Thyroid gland (tissue), 4 donors: ENCODE data around the gene SMG9. TPM values are rescaled to one million over a fixed set of nuclear protein-coding genes. Genes with fewer than 3 reads are reported as not detected.
"Not testable (repeated sequence)": the region's sequence is repeated elsewhere in the genome, so short reads cannot be mapped to it uniquely, and the experiment has no call there.

ENCODE experiments used
- DNase-seq, 2 donors: peaks; one replicate each; pipeline ENCODE4 v3.0.0-alpha.2; 2019
- H3K27ac ChIP-seq, 3 donors: fragments of 200-600 bp; sonication (generic); 1 replicate in 2 of 3; 2 replicates in 1 of 3; pipeline ENCODE4 v1.5.1; 2016 to 2019; ENCODE audit warnings: mild to moderate bottlenecking in 1 of 3, moderate library complexity in 1 of 3
- H3K27me3 ChIP-seq: fragments of 200-600 bp; sonication (generic); one replicate; pipeline ENCODE4 v1.5.1; 2019
- H3K36me3 ChIP-seq, 2 donors: fragments of 200-600 bp; sonication (generic); one replicate each; pipeline ENCODE4 v1.5.1; 2016 to 2019
- H3K4me1 ChIP-seq, 2 donors: fragments of 200-600 bp; sonication (generic); one replicate each; pipeline ENCODE4 v1.5.1; 2017 to 2019
- H3K4me3 ChIP-seq, 3 donors: fragments of 200-600 bp; sonication (generic); replicated peaks in 1 of 3; 1 replicate in 2 of 3; 2 replicates in 1 of 3; pipeline ENCODE4 v1.5.1; 2016; ENCODE audit warnings: mild to moderate bottlenecking in 1 of 3
- H3K9me3 ChIP-seq: fragments of 200-600 bp; sonication (generic); one replicate; pipeline ENCODE4 v1.5.1; 2017
- POLR2A ChIP-seq, 2 donors: fragments of 450-650 bp; IDR thresholded peaks; one replicate each; pipeline ENCODE4 v1.6.1; 2017; ENCODE audit warnings: antibody characterized with exemption in 2 of 2, mild to moderate bottlenecking in 2 of 2, moderate library complexity in 1 of 2
- whole genome bisulfite sequencing, 2 donors: methylation state at CpG; one replicate each; pipeline ENCODE4 v1.1.5; 2017; 5-methylcytosine and 5-hydroxymethylcytosine counted together
- intact Hi-C: fragments of 100-400 bp; cut with DNase I; formaldehyde crosslinking; loops from one replicate; pipeline ENCODE4 v1.15.1; 2023
- total RNA-seq, 4 donors: library from RNA; depleted of rRNA; stranded (reverse); fragments of >200 nt; gene quantifications; one replicate each; pipeline ENCODE4 v1.2.3, GENCODE V29; 2016
- TF ChIP-seq, protein P1 (sequence below), 6 experiments: fragments of 200-600 bp in 3 of 6; fragments of 450-650 bp in 3 of 6; sonication (generic) in 3 of 6; IDR thresholded peaks; one replicate each; pipeline ENCODE4 v1.5.1; 2016 to 2019; ENCODE audit warnings: antibody characterized with exemption in 6 of 6, mild to moderate bottlenecking in 2 of 6, inconsistent platforms in 1 of 6, moderate library complexity in 1 of 6

SMG9 gene
- total RNA-seq, 4 donors from 2014 or later: 15.5 to 34.4 (median 18.8) TPM

DNA sequence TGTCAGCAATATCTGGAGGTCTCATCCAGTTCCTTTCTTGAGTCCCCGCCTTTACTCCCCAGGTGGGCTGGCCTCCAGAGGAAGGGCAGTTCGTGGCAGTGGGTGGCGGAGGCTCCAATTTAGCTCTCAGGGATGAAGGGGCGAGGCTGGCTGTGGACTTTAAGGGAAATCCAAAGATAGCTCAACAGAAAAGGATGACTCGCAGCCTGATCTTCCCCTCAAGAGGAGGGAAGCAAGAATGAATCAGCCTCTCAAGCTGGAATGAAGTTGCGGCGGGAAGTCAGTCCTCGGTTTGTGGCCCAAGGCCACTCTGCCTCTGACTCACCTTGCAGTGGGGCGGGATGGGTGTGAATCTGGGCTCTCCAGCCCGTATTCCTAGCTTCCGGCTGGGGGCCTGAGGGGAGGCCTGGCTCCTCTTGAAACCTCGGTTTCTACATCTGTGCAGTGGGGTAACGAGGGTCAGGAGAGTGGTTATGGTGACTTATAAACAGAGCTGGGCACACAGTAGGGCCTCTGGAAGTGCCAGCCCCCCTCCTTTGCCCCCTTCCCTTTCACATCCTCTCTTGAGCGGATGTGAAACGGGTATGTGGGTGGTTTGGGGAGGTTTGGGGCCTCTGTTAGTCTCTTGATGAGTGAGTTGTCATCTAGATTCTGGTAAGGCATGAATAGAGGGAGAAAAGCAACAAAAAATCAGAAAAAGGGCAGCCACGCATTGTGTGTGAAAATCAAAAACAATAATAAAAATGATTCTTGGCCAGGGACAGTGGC lies 10.5 kb upstream of the SMG9 start:
- H3K36me3 ChIP-seq: no peaks in the 10 kb centered on the region
- TF ChIP-seq, protein P1, sequence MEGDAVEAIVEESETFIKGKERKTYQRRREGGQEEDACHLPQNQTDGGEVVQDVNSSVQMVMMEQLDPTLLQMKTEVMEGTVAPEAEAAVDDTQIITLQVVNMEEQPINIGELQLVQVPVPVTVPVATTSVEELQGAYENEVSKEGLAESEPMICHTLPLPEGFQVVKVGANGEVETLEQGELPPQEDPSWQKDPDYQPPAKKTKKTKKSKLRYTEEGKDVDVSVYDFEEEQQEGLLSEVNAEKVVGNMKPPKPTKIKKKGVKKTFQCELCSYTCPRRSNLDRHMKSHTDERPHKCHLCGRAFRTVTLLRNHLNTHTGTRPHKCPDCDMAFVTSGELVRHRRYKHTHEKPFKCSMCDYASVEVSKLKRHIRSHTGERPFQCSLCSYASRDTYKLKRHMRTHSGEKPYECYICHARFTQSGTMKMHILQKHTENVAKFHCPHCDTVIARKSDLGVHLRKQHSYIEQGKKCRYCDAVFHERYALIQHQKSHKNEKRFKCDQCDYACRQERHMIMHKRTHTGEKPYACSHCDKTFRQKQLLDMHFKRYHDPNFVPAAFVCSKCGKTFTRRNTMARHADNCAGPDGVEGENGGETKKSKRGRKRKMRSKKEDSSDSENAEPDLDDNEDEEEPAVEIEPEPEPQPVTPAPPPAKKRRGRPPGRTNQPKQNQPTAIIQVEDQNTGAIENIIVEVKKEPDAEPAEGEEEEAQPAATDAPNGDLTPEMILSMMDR (IDR thresholded peaks at IDR 0.05): no peak
- TF ChIP-seq POLR2A (IDR thresholded peaks at IDR 0.05): no peak
- H3K27me3 ChIP-seq: no peaks in the 10 kb centered on the region
- H3K9me3 ChIP-seq: no peaks in the 10 kb centered on the region
- 54 to 59% methylated on average over 16 of the region's 16 CpGs for WGBS, 2 donors
- H3K4me3 ChIP-seq: no peak overlapping the region
- no peak for DNase-seq
- peak overlapping the region in 1 of 3 donors; percentile 63 for H3K27ac ChIP-seq
- intact Hi-C loops: no loop called here
- H3K4me1 ChIP-seq: peaks cover 0 to 12% of the 10 kb centered on the region in 2 donors

DNA sequence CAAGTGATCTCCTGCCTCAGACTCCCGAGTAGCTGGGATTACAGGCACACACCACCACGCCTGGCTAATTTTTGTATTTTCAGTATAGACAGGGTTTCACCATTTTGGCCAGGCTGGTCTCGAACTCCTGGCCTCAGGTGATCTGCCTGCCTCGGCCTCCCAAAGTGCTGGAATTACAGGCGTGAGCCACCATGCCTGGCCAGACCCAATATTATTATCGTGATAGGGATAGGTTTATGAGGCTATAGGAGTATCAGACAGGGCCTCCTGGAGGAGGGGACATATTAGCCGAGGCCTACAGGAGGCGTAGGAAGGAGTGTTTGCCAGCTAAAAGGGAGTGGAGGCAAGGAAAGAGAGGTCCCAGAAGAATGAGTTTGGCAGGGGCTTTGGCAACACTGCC lies 9.9 kb upstream of the SMG9 start:
- DNase-seq, H3K27me3 ChIP-seq, H3K9me3 ChIP-seq, H3K36me3 ChIP-seq, H3K4me3 ChIP-seq, intact Hi-C loops: not testable (repeated sequence)
- Histone ChIP-seq H3K4me1 (peaks cover 0 to 12% of the 10 kb centered on the region in 2 donors), H3K27ac (peak overlapping the region in 1 of 3 donors; percentile 63)
- WGBS, 2 donors: 66 to 70% methylated on average over 8 of the region's 8 CpGs

DNA sequence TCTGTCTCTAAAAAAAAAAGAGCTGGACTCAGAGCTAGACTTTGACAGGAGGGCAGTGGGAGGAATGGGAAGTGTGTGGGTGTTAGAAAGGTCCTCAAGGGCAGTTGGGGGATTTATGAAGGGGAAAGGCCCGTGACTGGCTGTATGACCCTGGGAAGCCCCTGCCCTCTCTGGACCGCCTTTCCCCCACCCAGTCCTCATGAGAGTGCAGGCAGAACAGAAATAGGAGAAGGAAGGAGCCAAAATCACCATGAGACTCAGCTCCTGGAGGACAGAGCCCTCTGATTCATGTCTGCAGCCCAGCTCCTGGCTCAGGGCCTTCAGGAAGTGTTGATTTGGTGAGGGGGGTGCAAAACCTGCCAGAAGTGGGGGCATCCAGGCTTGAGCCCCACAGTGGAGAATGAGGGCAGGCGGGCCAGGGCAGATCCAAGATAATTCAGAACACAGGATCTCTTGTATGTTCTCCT lies 8.7 kb upstream of the SMG9 start:
- no peaks in the 10 kb centered on the region for H3K36me3 ChIP-seq
- intact Hi-C loops: no loop called here
- WGBS, 2 donors: 52% methylated on average over 3 of the region's 3 CpGs
- peak overlapping the region in 2 of 3 donors; percentile 1 to 30 for H3K27ac ChIP-seq
- H3K4me1 ChIP-seq: peaks cover 0 to 12% of the 10 kb centered on the region in 2 donors
- no peaks in the 10 kb centered on the region for H3K27me3 ChIP-seq
- TF ChIP-seq, protein P1 (IDR thresholded peaks at IDR 0.05): no peak
- no peak for TF ChIP-seq POLR2A (IDR thresholded peaks at IDR 0.05)
- no peak overlapping the region for H3K4me3 ChIP-seq
- DNase-seq: no peak
- no peaks in the 10 kb centered on the region for H3K9me3 ChIP-seq

DNA sequence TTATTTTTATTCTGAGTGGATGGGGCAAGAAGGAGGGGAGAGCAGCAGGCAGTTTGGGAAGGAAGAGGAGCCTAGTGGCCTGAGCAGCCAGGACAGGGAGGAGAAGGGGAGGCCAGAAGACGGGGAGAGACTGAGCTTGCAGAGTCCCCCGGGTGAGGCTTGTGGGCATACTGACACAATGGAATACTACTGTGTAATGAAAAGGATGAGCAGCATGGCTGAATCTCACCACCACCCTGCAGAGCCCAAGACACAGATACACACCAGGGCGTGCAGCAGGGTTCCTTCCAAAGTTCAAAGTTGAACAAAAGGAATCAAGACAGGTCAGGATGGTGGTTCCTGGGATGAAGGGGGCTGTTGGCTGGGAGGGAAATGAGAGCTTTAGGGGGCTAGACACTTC lies 8.1 kb upstream of the SMG9 start:
- 87 to 88% methylated on average over 3 of the region's 3 CpGs for WGBS, 2 donors
- Histone ChIP-seq H3K9me3 (no peaks in the 10 kb centered on the region), H3K36me3 (no peaks in the 10 kb centered on the region), H3K4me1 (peaks cover 0 to 12% of the 10 kb centered on the region in 2 donors), H3K4me3 (no peak overlapping the region), H3K27ac (no peak overlapping the region), H3K27me3 (no peaks in the 10 kb centered on the region)
- intact Hi-C loops: no loop called here
- DNase-seq: no peak
- TF ChIP-seq, protein P1 (IDR thresholded peaks at IDR 0.05): no peak
- no peak for TF ChIP-seq POLR2A (IDR thresholded peaks at IDR 0.05)

DNA sequence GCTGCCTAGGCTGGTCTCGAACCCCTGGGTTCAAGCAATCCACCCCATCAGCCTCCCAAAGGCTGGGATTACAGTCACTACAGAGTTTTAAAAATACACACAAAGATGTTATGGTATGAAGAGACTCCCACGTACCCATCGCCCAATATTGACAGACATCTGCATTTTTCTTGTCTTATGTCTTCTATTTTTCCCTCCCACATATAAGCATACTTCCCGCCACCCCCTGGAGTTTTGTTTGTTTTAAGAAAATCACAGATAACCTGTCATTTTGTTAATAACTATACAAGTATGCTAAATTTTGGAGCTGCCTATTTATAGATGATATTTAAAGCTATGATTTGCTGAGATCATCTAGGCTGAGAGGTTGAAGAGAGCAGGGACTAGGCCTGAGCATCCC lies 6.2 kb upstream of the SMG9 start:
- TF ChIP-seq, protein P1 (IDR thresholded peaks at IDR 0.05): no peak
- no peak for TF ChIP-seq POLR2A (IDR thresholded peaks at IDR 0.05)
- intact Hi-C loops: no loop called here
- Histone ChIP-seq H3K4me3 (no peak overlapping the region), H3K9me3 (no peaks in the 10 kb centered on the region), H3K27me3 (no peaks in the 10 kb centered on the region), H3K4me1 (peaks cover 0 to 12% of the 10 kb centered on the region in 2 donors), H3K27ac (no peak overlapping the region), H3K36me3 (no peaks in the 10 kb centered on the region)
- WGBS, 2 donors: 92% methylated on average over 4 of the region's 4 CpGs
- DNase-seq: no peak
